Loucy (cell line): ENCODE results near the gene ARSI.

ENCODE experiments used
- EZH2phosphoT487 ChIP-seq: fragments of 200-600 bp; IDR thresholded peaks from 2 replicates; pipeline ENCODE4 v1.6.1; 2018; ENCODE audit warnings: antibody characterized with exemption, mild to moderate bottlenecking, moderate library complexity, borderline replicate concordance
- TF ChIP-seq, protein P1 (sequence below): fragments of 200-600 bp; sonication (generic); conservative IDR thresholded peaks from 2 replicates; pipeline ENCODE4 v1.5.1; 2014; ENCODE audit warnings: mild to moderate bottlenecking, antibody characterized with exemption, low read length

DNA sequence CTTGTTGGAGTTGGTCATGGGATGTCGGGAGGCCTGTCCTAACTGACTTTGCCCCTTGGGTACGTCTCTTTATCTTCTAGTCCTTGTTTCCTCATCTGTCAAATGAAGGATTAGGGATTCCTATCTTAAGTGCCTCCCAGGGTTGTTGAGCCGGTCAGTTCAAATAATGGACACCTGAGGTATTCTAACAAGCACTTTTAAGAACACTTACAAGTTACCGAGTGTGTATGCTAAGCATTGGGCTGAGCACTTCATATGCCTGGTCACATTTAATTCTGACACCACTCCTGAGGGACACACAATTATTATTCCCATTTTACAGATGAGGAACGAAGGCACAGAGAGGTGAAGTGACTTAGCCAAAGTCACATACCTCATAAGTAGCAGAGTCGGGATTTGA lies 50.2 kb downstream of the ARSI start:
- TF ChIP-seq EZH2phosphoT487: no peak
- TF ChIP-seq, protein P1, sequence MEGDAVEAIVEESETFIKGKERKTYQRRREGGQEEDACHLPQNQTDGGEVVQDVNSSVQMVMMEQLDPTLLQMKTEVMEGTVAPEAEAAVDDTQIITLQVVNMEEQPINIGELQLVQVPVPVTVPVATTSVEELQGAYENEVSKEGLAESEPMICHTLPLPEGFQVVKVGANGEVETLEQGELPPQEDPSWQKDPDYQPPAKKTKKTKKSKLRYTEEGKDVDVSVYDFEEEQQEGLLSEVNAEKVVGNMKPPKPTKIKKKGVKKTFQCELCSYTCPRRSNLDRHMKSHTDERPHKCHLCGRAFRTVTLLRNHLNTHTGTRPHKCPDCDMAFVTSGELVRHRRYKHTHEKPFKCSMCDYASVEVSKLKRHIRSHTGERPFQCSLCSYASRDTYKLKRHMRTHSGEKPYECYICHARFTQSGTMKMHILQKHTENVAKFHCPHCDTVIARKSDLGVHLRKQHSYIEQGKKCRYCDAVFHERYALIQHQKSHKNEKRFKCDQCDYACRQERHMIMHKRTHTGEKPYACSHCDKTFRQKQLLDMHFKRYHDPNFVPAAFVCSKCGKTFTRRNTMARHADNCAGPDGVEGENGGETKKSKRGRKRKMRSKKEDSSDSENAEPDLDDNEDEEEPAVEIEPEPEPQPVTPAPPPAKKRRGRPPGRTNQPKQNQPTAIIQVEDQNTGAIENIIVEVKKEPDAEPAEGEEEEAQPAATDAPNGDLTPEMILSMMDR: no peak
